CD1c-positive myeloid dendritic cell (primary cell): ENCODE data around the gene ZNF367.
A peak's percentile ranks its signal among the peaks of the same experiment; 100 is the strongest.
"Not testable (repeated sequence)": the region's sequence is repeated elsewhere in the genome, so short reads cannot be mapped to it uniquely, and the experiment has no call there.

ENCODE experiments used
- DNase-seq: peaks from one replicate; pipeline ENCODE4 v3.0.0-alpha.2; 2016; ENCODE audit errors: extremely low spot score

Gene ZNF367

DNA sequence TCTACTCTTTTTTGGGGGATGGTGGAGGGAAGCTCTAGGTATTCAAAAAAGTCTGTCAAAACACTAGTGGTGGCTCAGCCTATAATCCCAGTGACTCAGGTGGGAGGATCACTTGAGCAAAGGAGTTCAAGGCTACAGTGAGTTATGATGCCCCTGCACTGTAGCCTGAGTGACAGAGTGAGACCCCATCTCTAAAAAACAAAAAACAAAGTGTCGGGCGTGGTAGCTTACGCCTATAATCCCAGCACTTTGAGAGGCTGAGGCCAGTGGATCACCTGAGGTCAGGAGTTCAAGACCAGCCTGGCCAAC, 18.9 kb downstream of the ZNF367 start:
- DNase-seq = no peak

DNA sequence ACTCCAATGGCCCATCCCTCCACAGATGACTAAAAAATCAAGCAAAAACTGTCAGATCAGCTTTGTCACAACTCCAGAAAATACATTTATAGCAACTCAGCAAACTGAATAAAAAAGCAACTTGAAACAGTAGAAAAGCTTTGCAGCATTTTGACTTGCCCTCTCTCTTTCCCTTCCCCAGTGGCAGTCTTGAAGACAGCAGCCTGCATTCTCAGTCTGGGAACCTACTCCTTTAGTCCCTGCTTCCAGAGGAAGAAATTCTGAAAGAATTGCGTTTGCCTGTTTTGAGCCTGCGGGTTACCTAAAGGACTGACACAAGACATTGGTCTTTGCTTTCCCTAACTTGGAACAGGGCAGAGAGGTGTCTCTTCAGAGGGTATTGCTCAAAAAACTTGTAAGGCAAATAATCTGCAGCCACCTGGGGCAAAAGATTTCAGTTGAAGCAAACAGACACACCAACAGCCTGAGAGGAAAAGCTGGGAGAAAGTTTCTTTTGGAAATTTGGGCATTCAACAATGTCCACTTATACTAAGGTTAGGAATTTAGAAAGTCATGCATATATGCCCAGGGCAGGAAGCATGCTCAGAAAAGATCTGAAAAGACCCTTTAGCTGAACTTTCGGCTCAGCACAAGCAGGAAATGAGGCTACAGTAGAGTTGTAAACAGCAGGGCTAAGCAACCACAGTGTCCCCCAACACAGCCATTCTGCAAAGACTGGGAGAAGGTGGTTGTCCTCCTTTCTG, 19.4 kb downstream of the ZNF367 start:
- DNase-seq = no peak

DNA sequence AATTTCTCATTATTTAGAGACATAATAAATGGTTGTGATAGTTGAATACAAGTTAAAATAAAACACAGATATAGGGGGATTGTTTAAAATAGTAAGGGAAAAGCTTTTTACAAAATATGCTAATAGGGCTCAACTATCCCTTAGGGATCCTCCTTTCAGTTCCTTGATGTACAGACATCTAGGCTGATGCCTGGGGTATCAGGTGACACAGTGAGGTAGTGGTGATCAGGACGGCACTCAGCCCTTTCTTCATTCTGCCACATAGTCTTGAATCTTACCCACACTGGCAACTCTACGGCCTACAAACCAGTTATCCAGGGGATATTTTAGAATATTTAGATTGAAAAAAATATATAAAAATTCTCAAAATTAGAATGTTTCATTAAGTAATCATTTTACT, 22.2 kb downstream of the ZNF367 start:
- DNase-seq = no peak

DNA sequence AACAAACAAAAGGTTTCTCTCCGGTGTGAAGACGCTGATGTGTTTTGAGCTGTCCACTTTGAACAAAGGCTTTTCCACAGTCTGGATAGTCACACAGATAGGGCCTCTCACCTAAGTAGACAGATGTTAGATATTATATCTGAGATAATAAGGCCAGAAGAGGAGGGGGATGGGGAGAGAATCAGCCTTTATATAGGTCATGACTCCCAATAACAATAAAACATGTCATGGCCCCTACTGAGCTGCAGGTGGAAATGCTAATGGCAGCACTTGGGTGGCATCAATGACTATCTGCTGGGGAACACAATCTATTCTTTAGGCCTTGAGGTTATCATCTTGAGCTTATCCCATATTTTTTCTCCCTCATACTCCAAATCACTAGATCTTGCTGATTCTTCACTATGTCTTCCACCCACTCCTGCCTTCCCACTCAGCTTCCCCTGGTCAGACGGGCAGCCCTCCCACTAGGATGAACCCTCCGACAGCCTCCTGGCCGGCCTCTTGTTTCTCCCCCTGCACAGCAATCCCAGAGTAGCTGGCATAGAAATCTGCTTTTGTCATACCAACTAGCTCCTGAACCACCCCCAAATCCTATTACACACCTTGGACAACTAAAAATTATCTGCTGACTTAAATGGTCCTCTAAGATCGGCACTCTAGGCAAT, 23.2 kb downstream of the ZNF367 start:
- DNase-seq = no peak

DNA sequence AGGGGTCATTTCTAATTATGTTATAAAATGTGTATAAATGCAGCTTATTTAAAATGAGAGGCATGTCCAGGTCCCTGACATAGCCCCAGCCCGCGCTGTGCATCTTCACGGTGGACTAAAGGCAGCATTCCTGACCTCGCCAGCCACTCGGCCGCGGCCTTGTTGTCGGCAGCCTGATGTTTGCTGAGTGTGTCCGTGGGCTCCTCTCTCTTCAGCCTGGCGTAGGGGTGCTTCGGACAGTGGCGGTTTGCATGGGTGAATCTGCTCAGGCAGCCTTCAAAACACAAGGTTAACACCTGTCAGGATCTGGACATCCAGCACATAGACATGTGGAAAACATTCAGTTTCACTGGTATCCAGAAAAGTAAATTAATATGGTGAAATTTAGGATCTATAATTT, 25.9 kb downstream of the ZNF367 start:
- DNase-seq = no peak

DNA sequence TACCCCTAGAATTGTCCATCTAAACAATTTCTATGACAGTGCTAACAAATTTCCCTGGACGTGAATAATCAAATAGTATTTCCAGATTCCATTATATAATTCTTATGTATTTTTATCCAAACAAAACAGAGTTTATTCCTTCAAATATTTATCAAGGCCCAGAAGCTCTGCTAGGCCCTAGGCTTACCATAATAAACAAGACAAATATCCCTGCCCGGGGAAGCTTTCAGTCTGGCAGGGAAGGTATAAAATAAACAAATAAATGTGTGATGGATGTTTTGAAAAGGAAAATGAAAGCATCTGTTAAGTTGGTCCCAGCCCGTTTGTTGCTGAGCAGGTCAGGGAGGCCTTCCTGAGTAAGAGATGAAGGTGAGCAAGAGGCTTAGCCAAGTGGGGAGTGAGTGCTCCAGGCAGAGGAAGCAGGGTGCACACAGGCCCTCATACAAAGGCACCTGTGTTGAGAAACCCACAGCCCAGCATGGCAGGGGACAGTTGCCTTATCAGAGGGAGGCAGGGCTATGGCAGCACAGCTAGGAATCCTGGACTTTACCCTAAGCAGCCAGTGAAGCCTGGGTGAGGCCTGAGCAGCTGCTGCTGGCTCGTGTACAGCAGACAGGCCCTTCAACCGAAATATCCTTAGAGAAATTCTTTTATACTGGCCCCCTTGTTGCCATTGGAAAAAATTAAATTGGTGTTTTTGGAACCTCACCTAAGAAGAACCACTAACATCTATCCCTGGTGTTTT, 27.0 kb downstream of the ZNF367 start:
- DNase-seq = no peak

DNA sequence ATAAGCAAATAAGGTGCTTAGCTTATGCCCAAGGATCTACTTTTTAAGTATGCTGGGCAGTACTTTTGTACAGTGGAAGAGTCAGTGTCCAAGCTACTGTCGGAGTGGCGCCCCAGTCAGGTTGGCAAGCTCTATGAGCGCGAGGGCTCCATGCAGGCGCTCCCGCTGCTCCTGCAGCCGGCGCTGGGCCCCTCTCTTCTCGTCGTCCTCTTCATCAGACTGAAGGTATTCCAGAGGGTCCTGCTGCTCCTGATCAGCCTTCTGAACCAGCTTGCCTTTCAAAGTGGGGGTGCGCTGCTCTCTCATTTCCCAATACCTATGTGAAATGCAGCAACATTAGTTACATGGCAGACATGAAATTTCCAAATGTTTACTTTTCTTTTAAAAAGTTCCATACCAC, 30.0 kb downstream of the ZNF367 start:
- no peak for DNase-seq

DNA sequence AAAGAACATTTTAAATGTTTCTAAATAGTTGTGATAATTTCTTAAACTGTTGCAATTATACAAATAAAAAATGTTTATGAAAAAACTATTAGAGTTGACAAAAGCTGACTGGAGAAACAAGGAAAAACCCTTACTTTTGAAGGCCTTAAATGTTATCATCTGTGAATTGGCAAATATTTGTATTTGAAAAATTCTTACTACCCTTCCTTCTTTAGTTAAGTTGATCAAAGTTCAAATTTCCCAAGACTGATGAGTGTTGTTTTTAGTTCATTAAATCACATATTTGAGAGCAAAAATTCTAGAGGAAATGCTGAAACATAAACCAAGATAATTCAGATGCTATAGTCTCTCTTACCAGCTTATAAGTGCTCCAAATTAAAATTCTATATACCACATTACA, 32.0 kb downstream of the ZNF367 start:
- DNase-seq = no peak

DNA sequence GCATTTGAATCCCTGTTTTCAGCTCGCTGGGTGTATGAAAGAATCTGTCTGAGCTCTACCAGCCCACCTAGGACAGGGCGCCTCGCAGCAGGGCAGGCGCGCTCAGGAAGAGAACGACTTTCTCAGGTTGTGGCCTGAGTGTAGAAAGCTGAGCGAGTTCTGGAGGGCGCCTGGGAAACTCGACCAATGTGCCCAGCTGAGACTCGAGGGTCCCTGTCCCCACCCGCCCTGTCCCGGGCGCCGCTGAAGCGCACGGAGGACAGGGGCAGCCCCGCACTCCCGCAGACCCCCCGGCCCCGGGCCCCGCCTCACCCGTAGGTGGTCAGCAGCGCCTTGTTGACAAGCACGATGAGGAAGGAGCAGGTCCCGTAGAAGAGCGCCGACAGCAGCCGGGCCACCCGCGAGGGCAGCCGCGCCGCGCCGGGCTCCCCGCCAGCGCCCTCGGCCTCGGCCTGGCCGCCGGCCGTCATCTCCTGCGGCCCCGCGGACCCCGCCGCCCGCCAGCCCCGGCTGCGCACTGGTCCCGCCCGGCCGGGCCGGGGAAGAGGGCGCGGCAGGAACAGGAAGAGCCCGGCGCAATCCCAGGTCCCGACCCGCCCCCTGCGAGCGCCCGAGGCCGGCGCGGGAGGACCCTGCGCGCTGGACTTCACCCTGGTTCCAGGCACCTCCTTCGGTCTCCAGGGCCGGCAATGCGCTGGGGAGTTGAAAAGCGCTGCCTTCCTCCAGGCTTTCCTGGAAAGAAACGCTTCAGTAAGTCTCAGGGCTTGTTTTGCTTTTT, 34.8 kb downstream of the ZNF367 start, which contains the start of gene SLC35D2:
Gene SLC35D2 (minus strand): TSS at position 547 of the 778 bp plus-strand sequence. CDS start 77 bp downstream, at position 470.
- peak; percentile 65 for DNase-seq

DNA sequence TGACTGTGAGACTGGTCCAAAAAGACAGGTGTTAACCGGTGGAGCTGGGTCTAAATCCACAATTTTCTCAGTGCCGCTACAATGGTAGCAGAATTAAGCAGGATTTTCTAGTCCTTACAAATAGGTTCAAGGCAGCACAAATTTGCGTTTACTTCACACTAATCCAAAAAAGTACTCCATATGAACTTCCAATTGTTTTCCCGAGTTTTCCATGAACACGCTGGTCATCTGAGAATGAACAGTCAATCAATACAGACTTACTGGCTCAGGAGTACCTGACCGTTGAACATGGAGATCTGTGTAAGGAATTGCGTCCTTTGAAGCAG, 35.4 kb downstream of the ZNF367 start:
- no peak for DNase-seq

DNA sequence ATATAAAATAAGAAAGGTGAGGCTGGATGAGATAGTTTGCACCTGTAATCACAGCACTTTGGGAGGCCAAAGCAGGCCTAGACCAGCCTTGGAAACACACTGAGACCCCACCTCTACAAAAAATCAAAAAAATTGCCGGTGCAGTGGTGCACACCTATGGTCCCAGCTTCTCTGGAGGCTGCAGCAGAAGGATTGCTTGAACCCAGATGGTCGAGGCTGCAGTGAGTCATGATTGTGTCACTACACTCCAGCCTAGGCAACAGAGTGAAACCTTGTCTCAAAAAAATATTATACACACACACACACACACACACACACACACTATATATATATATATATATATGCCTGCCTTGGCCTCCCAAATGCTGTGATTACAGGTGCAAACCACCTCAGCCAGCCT, 36.0 kb downstream of the ZNF367 start:
- DNase-seq = no peak

DNA sequence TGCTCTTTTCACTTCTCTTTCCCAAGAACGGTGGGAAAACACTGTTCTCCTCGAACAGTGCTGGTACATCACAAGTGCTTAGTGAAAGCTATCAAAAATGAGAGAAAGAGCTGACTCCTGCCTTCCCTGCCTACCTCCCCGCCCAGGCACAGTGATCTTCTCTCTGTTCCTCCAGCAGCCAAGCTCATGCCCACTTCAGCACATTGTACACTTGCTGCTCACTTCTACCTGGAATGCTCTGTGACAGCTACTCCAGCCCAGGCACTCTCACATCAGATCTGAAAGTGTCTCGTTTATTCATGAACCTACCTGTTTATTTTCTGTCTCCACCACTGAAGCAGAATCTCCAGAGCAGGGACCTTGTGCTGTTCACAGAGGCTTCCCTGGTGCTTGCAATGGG, 36.5 kb downstream of the ZNF367 start:
- no peak for DNase-seq

DNA sequence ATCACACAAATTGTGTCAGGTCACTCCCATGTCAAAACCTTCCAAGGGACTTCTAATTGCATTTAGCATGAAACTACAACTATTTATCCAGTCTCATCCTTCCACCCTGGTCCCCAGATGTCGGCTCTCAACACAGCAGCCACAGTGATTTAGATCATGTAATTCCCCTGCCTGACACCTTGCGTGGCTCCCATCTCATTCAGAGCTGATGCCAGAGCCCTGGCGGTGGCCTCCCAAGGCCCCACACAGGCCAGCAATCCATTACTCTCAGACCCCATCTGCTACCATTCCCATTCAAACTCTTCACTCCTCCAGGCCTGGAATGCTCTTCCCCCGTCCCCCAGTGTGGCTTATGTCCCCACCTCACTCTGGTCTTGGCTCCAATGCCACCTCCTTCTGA, 37.0 kb downstream of the ZNF367 start:
- DNase-seq = no peak

DNA sequence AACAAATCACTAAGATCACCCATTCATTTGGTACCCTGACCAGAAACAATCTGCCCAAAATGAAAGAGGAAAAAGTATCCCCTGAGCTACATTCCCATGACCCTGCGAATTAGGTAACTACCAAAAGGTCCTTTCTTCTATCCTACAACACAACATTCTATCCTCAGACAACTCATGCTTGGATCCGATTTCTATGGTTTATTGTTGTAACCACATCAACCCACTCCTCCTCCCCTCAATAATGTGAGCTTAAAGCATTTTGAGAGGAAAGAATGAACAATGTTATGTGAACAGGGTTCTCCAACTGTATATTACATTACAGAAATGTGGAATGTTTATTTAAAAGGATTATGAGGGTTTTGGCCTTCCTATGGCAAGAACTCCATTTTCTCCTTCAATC, 38.7 kb downstream of the ZNF367 start:
- DNase-seq = no peak

DNA sequence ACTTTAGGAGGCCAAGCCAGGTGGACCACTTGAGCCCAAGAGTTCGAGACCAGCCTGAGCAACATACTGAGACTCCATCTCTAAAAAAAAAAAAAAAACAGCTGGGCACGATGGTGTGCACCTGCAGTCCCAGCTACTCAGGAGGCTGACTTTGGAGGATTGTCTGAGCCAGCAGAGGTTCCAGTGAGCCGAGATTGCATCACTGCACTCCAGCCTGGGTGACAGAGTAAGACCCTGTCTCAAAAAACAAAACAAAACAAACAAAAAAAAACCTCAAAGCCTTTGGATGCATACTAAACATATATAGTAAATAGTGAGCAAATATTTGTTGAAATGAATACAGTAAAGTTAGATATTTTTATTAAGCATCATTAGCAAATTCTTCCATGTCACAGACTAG, 40.0 kb downstream of the ZNF367 start:
- DNase-seq = no peak

DNA sequence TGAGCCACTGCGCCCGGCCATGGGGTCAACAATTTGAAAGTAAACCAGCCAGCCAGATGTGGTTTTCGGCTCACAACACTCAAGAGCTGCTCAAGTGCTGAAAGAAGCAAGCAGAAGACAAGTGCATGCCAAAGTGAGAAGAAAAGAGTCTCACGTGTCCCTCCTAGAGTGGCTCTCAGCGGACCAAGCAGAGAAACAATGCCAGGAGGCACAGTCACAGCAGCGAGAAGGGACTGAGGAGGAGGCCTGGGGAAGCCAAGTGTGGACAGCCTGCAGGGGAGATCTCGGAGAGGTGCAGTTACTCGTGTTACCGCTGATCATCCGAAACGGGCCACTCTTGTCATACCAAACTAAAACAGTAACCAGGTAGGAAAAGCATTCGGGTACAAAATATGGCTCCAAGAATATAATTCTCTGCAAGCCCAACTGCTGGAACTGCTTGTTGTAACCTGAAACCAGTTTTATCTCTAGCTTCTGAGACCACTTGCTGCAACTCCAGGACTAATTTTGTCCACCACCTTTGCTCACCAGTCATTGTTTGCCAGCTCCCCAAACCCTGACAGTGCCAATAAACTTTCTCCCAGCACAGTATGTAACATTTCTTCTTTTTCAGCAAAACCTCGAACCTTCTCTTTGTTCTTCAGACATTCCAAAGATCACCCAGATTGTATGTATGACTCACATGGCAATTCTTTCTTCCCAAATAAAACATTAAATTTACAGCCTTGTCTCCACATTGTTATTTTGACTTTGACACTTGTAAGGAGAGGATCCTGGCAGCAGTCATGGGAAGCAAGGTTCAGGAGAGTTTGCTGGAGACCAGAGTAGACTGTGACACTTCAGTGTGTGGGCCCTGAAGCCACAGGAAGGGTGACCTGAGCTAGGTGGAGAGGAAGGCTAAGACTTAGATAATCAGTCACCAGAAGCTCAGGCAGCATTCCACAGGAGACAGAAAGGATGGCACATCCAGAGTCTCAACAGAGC, 41.0 kb downstream of the ZNF367 start:
- DNase-seq = no peak

DNA sequence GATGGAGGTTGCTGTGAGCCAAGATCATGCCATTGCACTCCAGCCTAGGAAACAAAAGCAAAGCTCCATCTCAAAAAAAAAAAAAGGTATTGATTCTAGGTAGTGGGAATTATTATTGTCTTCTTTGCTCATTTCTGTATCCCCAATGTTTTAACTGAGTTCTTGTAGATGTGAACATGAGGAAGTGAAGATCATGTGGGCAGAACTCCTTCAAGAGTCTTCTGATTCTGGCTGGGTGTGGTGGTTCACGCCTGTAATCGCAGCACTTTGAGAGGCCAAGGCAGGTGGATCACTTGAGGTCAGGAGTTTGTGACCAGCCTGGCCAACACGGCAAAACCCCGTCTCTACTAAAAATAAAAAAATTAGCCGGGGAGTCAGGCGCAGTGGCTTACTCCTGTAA, 42.7 kb downstream of the ZNF367 start:
- peak; percentile 28 for DNase-seq

DNA sequence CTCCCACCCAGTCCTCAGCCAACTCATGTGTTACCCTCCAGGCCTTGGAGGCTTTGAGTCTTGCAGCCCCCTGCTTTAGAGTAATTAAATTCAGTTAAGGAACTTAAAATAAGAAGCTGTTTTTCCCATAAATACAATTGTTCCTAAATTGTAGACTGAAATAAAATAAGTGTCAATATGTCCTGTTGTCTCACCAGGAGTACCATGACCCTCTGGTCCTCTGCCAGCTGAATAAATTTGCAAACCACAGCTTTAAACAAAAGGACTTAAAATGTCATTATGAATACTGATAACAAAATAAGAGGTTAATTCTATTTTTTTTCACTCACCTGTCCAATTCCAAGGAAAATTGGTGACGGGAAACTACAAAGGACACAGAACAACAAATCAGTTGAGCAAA, 50.2 kb downstream of the ZNF367 start:
- DNase-seq = no peak

DNA sequence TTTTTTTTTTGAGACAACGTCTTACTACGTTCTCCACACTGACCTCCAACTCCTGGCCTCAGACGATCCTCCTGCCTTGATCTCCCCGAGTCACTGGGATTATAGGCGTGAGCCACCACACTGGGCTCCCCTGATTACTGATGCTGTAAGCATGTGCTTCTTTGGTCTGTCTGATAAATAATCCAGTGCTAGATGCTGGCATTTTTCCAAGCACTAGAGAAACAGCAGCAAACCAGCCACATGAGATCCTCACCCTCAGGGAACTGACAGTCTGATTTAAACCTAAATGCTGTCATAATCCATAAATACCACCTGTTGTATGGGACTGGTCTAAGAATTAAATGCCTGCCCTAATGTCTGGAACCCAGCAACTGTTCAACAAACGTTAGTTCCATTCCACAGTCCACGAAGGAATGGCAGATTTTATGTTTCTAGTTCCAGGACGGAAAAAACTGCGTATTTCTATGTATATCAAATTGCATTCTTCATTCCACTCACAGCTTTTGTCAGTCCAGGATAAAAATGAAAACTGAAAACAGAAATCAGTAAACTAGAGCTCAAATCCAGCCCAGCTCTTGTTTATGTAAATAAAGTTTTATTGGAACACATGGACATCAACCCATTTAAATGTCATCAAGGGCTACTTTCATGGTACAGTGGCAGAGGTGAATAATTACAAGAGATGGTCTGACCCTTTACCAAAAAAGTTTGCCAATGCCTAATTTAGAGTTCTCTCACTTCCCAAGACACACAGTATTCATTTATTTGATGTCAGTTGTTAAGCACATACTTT, 54.8 kb downstream of the ZNF367 start:
- DNase-seq = no peak

DNA sequence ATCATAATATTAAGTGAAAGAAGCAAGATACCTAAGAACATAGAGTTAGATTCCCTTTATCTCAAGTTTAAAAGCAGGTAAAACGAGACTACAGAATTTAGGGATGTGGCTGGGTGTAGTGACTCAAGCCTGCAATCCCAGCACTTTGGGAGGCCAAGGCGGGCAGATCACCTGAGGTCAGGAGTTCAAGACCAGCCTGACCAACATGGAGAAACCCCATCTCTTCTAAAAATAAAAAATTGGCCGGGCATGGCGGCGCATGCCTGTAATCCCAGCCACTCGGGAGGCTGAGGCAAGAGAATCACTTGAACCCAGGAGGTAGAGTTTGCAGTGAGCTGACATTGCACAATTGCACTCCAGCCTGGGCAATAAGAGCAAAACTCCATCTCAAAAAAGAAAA, 56.1 kb downstream of the ZNF367 start:
- not testable (repeated sequence) for DNase-seq
